Neural crest cell (in vitro differentiated cells): ENCODE results near the gene C14orf119. TPM values are rescaled to one million over a fixed set of nuclear protein-coding genes. Genes with fewer than 3 reads are reported as not detected.

Source experiments
- DNase-seq: peaks from one replicate; pipeline ENCODE4 v3.0.0; 2021; ENCODE audit warnings: low read depth, mixed read lengths, low spot score
- H3K27ac Mint-ChIP-seq: one replicate; pipeline ENCODE4 v1.8.0; 2021; ENCODE audit warnings: mild to moderate bottlenecking, mixed read lengths; ENCODE audit not compliant: unreplicated experiment
- H3K27me3 Mint-ChIP-seq: 2 replicates; pipeline ENCODE4 v1.8.0; 2021; ENCODE audit warnings: low read depth, mild to moderate bottlenecking, mixed read lengths
- H3K36me3 Mint-ChIP-seq: 2 replicates; pipeline ENCODE4 v1.8.0; 2021; ENCODE audit warnings: low read depth, mild to moderate bottlenecking, mixed read lengths
- H3K4me1 Mint-ChIP-seq: 2 replicates; pipeline ENCODE4 v1.8.0; 2021; ENCODE audit warnings: mixed read lengths
- H3K4me3 Mint-ChIP-seq: one replicate; pipeline ENCODE4 v1.8.0; 2021; ENCODE audit warnings: mild to moderate bottlenecking, mixed read lengths
- H3K9me3 Mint-ChIP-seq: 2 replicates; pipeline ENCODE4 v1.8.0; 2021; ENCODE audit warnings: mixed read lengths
- total RNA-seq: library from RNA; stranded (reverse); gene quantifications from 2 replicates; pipeline ENCODE4 v1.2.1, GENCODE V29; 2021
- TF ChIP-seq, protein P1 (sequence below): fragments of 200-600 bp; sonication (generic); conservative IDR thresholded peaks from 2 replicates; pipeline ENCODE4 v1.5.0; 2021; ENCODE audit warnings: antibody characterized with exemption, mild to moderate bottlenecking

The C14orf119 gene
- total RNA-seq, 1 donor from 2014 or later, result 48.6 TPM

DNA sequence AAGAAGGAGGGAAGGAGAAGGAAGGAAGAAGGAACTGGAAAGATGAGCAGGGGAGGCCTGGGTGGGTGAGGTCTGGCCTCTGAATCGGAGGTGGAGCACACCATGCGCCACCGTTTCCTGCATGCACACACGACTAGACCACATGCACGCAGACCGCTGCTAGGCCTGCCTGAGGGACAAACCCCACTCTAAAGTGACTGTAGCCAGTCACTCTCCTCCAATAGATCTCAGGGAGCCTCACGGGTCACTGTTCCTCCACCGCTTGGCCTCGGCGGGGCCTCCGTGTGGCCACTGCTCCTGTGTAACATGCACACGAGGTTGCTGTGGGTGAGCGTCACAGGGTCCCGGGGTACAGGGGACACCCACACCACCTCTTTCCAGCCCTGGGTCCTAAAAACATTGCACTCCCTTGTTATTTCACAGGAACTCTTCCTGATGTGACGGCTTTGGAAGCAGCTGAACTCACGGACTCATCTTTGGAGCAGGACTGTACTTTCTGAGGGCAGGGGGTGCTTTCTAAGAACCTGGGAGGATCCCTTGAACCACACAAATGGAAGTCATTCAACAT is 41.3 kb downstream of the C14orf119 start:
- TF ChIP-seq, protein P1, sequence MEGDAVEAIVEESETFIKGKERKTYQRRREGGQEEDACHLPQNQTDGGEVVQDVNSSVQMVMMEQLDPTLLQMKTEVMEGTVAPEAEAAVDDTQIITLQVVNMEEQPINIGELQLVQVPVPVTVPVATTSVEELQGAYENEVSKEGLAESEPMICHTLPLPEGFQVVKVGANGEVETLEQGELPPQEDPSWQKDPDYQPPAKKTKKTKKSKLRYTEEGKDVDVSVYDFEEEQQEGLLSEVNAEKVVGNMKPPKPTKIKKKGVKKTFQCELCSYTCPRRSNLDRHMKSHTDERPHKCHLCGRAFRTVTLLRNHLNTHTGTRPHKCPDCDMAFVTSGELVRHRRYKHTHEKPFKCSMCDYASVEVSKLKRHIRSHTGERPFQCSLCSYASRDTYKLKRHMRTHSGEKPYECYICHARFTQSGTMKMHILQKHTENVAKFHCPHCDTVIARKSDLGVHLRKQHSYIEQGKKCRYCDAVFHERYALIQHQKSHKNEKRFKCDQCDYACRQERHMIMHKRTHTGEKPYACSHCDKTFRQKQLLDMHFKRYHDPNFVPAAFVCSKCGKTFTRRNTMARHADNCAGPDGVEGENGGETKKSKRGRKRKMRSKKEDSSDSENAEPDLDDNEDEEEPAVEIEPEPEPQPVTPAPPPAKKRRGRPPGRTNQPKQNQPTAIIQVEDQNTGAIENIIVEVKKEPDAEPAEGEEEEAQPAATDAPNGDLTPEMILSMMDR, result no peak
- H3K27me3 Mint-ChIP-seq, result no peaks in the 10 kb centered on the region
- no peaks in the 10 kb centered on the region for H3K36me3 Mint-ChIP-seq
- H3K9me3 Mint-ChIP-seq, result no peaks in the 10 kb centered on the region
- H3K27ac Mint-ChIP-seq, result no peak overlapping the region
- no peak for DNase-seq
- no peaks in the 10 kb centered on the region for H3K4me1 Mint-ChIP-seq
- H3K4me3 Mint-ChIP-seq, result no peak overlapping the region

DNA sequence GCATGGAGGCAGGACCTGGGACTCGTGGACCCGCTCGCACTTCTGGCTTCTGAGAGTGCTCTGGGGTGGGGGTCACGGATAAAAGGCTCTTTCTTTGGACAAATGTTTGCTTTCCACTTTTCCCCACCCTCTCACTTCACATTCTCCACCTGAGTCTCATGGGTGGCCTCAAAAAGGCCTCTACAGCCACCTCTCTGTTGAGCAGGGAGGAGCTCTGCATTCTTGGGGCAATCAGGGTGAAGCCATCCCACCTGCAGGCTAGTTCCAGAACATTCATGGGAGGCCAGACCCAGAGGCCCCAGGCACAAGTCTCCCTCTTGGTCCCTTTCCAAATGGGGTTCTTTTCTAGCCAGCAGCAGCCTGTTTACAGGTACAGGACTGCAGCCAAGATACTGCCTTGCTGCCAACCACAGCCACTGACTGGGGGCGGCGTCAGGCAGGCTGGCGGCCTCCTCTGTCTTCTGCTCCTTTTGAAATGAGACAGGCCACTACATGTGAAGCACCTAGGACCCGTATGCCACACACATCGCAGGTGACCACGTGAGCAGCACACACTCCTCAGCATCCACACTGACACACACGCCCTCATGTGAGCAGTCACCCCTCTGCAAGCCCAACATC is 42.0 kb downstream of the C14orf119 start:
- no peaks in the 10 kb centered on the region for H3K36me3 Mint-ChIP-seq
- TF ChIP-seq, protein P1, result no peak
- H3K4me3 Mint-ChIP-seq, result no peak overlapping the region
- no peaks in the 10 kb centered on the region for H3K27me3 Mint-ChIP-seq
- no peaks in the 10 kb centered on the region for H3K4me1 Mint-ChIP-seq
- no peak for DNase-seq
- no peaks in the 10 kb centered on the region for H3K9me3 Mint-ChIP-seq
- no peak overlapping the region for H3K27ac Mint-ChIP-seq

DNA sequence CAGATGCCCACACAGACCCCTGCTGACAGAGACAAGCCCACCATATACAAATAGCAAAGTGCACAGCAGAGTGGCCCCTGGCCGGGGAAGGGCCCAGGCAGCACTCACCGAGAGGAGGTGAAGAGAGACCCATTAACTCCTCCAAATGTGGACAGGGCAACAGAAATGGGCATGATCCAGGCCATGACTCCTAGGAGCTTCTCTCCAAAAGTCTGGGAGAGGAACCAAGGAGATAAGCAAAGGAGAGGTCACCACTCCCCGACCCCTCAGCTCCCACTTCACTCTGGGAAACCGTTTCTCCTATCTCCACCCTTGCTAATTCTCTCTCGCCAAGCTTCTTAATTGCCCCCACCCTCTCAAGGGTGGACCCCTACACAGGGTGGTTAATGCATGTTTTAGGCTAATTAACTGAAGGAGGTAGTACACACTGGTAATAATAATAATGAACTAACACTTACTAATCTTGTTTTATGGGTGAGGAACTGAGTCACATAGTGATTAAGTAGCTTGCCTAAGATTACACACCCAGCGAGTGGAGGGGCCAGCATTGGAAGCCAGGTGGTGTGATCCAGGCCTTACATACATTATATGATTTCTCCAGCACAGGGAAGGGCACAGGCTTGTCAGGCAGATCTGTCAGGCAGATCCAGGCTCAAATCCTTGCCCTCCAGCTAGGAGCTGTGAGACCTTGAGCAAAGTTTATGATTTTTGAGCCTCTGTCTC is 42.7 kb downstream of the C14orf119 start:
- TF ChIP-seq, protein P1, result no peak
- Mint-ChIP-seq H3K9me3 (no peaks in the 10 kb centered on the region), H3K27me3 (no peaks in the 10 kb centered on the region), H3K36me3 (no peaks in the 10 kb centered on the region), H3K4me1 (no peaks in the 10 kb centered on the region), H3K4me3 (no peak overlapping the region), H3K27ac (no peak overlapping the region)
- DNase-seq, result no peak

DNA sequence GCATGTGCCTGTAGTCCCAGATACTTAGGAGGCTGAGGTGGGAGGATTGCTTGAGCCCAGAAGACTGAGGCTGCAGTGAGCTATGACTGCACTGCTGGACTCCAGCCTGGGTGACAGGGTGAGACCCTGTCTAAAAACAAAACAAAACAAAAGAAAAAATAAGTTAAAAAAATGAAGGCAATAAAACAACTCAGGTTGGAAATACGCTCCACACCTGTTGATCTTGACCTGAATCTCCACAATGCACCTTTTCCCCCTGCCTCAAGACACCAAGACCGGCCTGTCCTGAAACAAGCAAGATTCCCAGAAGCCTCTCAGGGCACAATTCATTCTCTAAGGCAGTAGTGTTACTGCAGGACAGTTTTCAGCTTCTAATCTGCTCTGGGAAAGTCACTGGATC is 44.6 kb downstream of the C14orf119 start:
- H3K36me3 Mint-ChIP-seq, result no peaks in the 10 kb centered on the region
- H3K4me3 Mint-ChIP-seq, result no peak overlapping the region
- no peak for DNase-seq
- peak overlapping the region; percentile 51 for H3K27ac Mint-ChIP-seq
- H3K9me3 Mint-ChIP-seq, result no peaks in the 10 kb centered on the region
- no peaks in the 10 kb centered on the region for H3K4me1 Mint-ChIP-seq
- H3K27me3 Mint-ChIP-seq, result no peaks in the 10 kb centered on the region
- TF ChIP-seq, protein P1, result no peak

DNA sequence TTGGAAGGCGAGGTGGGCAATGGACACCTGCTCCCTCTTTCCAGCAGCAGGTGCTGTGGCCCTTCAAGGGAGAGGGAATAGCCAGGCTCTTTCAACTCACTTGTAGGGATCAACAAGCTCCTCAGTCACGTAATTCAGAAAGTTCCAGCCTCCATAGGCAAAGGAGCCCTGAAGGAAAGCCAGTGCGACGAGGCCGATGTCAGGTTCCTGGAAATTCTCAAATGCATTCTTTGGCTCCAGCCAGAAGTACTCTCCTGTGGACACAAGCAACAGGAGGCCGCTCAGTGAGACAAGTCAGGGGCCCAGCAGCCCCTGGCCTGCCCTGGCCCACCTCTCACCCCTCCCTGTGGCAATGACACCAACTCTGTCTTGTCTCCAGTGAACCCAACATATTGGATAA is 45.1 kb downstream of the C14orf119 start:
- Mint-ChIP-seq H3K9me3 (no peaks in the 10 kb centered on the region), H3K36me3 (no peaks in the 10 kb centered on the region), H3K27ac (peak overlapping the region; percentile 51), H3K4me3 (no peak overlapping the region), H3K4me1 (no peaks in the 10 kb centered on the region), H3K27me3 (no peaks in the 10 kb centered on the region)
- DNase-seq, result no peak
- TF ChIP-seq, protein P1, result no peak
